Ammon's horn (tissue), 1 donor: ENCODE results near the gene DDX41.
"Not testable (repeated sequence)": the region's sequence is repeated elsewhere in the genome, so short reads cannot be mapped to it uniquely, and the experiment has no call there.

Source experiments
- DNase-seq: peaks from one replicate; pipeline ENCODE4 v3.0.0-alpha.2; 2016; ENCODE audit warnings: low spot score

DDX41 gene

GRCh38 chr5:177498013-177498787, 18.6 kb downstream of the DDX41 start:
- no peak for DNase-seq

DNA sequence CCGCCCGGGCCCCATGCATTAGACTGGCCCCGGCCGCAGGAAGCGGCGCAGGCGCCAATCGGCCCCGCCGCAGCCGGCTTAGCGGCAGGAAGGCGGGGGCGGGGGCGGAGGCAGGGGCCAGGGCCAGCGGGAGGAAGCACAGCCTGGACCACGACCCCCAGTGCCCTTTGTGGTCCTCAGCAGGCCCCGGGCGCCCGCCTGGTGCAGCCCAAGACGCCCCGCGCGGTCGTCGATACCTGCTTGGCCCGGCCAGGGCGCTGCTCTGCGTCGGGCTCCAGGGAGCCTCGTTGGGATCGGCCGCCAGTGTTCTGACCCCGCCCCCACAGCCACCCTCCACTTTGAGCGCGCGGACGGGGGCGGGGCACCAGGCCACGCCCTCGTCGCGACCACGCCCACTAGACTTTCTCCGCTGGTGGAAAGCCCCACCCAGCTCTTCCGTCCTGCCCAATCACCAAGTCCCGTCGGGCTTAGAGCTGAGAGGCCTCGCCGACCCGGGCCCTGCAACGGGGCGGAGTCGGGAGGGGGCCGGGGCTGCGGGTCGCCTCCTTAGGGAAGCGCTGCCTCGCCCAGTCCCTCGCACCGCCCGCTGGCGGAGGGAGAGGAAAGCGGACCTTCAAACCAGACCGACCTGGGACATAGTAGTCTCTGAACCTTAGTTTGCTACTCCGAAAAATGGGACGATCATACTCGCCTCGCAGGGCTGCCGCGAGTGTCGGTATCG, 19.3 kb downstream of the DDX41 start, which contains the start of gene PDLIM7:
Gene PDLIM7 (minus strand): TSS at position 313 of the 721 bp plus-strand sequence. CDS start 1,092 bp downstream, outside the sequence.
- peak; percentile 95 for DNase-seq

DNA sequence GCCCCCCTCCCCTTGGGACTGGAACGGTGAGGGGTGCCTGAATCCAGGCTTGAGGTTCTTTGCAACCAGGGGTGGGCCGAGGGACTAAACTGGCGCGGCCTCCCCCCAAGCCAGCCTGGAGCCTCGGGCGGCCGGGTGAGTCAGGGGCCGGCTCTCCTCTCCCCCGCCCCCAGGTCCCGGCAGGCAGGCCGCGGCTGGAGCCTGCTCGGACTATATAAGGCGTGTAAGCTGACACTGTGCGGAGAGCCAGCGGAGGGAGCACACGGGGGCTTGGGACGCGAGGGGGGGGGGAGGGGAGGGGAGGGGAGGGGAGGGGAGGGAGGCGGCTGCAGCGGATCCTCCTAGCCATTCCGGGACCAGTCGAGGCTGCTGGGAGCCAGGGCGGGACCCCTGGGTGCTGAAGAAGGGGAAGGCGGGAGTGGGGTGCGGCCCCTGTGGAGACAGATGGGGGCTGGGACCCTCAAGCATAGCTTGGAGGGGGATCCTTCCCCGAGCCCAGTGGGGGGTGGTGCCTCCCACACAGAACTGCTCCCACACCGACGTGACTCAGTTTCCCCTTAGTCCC, 20.0 kb downstream of the DDX41 start:
- no peak for DNase-seq

DNA sequence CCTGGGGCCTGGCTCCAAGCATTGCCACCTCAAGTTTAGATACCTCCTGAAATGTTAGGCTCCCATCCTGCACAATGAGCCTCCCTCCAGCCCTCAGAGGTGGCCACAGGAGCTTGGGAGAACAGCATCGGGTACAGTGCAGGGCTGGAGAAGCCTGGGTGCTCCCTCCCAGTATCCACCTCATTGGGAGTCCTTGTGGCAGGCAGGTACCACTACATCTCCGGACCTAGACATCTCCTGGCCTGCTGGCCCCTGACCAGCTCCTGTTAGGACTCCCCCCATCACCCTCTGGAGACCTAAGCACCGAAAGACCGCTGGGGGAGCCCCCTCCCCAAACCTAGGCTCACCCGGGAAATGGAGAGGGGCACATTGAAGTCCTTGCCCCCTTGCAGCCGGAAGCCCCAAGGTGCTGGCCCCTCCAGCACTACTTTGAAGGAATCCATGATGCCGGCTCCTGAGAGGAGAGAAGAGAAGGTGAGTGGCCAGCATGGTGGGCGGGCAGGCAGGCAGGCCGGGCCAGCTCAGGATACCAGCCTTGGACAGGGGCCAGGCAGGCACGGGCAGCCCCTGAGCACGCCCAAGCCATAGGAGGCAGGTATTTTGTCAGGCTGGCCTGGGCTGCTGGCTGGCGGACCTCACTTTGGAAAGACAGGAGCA, 20.6 kb downstream of the DDX41 start:
- DNase-seq: no peak

DNA sequence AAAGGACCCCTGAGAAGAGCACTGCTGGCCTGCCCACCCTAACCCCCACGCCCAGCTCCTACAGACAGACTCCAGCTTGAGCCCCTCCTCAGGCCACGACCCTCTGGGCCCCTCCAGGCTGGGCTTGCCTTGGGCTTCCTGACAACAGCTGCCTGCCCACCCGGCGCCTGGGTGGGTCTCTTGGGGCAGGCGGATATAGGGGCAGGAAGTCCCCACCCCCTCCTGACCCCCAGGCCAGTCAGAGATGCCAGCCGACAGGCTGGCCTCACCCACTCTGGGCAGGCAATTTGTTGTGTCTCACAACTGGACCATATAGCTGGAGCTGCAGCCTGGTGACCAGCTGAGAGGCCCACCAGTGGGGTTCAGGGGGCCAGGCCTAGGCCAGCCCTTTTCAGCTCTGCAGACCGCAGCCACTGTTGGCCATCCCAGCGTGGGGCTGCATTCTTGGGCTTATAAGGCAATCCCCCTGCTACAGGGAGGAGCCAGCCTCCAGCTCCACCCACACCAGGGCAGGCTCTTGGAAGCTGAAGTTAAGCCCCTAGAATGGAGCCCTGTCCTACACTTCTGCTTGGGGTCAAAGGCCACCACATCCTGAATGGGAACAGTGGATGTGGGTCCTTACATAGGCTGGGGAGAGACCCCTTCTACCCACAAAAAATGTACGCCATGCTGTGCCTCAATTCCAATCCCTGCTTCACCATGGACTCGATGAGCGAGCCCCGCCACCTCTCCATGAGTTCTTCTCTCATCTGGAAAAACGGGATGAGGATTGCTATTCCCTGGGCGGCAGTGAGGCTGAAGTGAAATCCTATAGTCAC, 21.3 kb downstream of the DDX41 start:
- no peak for DNase-seq

DNA sequence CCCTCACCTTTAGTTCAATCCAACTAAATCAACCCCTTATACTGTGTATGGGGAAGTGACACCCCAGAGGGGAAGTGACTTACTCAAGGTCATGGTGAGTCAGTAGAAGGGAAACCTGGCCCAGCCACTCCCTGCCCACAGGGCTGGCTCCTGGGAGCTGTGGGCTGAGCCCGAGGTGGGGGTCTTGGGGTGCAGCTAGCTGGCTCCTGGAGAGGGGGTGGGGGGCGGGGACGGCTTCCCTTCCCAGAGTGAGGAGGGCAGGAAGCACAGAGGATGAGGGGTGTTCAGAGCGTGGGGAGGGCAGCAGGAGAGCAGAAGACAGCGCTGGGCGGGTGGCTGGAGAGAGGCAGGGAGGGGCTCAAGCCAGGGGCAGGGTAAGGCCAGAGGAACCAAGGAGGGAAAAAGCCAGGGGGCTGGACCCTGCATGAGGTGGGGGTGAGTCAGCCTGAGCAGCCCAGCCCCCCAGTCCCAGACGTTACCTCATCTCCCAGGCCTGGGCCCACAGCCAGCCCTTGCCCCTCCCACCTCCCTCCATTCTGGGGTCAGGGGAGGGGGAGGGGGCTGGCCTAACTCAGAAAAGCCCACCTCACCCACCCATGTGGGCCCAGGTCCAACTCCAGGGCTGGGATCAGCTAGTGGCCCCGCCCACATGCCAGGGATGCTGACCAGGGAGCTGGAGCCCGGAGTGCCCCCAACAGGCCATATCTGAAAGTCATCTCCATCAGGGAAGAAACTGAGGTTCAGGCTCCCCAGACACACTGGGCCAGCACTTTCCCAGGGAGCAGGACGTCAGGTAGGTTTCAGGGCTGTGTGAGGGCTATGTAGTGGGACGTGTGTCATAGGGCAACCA, 22.2 kb downstream of the DDX41 start:
- DNase-seq: no peak

DNA sequence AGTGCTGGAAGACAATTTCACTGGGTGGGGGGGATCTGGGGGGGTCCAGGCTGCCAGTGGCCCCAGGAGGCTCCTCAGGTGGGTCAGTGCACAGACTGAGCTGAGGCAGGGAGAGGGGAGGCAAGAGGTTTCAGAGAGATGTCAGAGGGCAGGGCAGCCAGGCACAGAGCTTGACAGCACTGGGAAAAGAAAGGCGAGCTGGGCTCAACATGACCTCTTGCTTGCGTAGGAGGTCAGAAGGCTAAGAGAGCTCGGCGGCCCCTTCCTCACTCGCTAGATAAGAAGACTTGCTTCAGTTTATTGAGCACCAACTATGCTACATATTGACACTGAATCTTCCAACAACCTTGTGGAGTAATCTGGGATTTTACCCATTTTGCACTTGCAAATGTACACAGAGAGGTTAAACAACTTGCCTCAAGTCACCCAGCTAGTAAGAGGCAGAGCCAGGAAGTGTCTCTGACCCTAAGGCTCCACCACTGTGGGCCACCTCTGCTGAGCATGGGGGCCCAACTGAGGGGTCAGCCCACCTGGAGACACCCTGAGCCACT, 22.9 kb downstream of the DDX41 start:
- DNase-seq: no peak

- DNase-seq: no peak
Observed at GRCh38 chr5:177492841-177493240, 23.9 kb downstream of the DDX41 start.

DNA sequence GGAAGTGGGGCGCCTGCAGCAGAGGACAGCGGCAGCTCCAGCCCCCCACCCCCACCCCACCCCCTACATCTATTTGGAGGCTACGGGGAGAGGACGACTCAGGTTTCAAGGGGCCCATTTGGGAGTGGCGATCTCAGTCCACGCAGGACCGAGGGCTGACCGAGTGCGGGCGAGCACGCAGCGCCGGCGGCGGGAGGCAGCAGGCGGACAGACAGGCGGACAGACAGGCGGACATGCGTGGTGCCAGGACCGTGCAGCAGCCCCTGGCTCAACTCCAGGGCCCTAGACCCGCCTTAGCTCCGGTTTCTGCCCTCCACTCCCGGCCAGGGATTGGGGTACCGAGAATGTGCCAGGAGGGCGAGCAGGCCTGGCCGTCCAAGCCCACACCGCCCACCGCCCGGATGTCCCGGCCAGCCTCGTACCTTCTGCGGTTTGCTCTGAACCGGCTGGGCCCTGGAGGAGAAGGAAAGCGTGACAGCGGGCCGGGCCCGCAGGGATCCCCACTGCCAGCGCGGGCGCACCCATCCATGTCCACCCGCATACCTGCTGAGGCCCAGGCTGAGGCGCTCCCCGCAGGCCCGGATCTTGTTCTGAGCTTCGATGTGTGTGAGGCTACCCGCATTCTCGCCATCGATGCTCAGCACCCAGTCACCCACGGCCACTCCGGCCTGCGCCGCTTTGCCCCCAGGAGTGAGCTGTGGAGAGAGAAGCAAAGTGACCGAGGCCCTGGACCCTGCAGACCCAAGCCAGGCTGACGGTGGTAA, 24.6 kb downstream of the DDX41 start:
- no peak for DNase-seq

DNA sequence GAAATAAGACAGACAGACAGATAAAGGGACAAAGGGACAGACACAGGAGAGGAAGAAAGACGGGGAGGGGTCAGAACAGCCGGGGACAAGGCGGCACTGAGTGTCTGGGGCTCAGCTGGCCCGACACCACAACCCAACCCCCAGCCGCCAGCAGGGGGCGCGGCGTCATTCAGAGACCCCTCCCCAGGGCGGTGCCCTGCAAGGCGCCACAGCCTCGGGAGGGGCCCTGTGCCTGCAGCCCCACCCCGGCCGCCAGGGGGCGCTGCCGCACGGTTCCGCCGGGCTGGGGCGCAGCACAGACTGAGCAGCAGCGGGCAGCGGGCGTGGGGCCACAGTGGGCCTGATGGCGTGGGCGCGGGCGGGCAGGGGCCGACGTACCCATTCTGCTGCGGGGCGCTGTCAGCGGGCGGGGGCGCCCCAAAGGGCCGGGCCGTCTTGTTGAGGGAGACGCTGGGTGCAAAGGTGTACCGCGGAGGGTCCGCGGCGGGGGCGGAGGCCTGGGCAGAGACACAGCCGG, 25.3 kb downstream of the DDX41 start:
- no peak for DNase-seq

DNA sequence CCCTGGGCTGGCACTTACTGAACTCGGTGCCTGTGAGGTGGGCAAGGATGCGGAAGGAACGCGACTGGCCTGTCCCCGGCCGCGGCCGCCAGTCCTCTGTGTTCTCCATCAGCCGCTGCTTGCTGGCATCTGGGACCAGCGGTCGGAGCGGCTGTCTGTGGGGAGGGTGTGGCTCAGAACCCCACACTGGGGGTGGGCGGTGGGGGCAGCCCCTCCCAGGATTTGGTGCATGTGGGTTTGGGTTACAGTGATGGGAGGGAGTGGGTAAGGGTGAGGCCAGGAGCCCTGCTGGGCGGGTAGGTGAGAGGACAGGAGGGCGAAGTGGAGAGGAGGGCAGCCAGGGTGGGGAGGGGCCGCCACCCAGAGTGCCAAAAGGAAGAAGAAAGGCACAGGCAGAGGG, 25.8 kb downstream of the DDX41 start:
- no peak for DNase-seq

GRCh38 chr5:177490311-177490991, 26.3 kb downstream of the DDX41 start:
- peak; percentile 58 for DNase-seq

- DNase-seq: no peak
Observed at GRCh38 chr5:177489119-177489716, 27.5 kb downstream of the DDX41 start.

DNA sequence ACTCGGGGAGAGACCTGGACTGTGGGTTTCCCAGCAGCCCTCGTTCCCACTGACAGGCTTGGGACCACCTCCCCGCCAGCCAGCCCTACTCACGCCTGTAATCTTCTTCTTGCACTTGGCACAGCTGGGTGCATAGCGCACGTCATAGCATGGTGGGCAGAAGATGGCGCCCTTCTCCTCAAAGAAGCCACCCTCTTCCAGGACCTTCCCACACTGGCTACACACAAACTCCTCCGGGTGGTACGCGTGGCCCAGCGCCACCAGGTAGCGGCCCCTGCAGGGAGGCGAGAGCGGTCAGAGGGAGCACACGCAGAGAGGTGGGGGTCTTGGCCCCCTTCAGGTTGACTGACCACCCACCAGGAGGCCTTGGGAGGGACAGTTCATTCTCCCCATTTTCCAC, 28.8 kb downstream of the DDX41 start:
- DNase-seq: no peak

DNA sequence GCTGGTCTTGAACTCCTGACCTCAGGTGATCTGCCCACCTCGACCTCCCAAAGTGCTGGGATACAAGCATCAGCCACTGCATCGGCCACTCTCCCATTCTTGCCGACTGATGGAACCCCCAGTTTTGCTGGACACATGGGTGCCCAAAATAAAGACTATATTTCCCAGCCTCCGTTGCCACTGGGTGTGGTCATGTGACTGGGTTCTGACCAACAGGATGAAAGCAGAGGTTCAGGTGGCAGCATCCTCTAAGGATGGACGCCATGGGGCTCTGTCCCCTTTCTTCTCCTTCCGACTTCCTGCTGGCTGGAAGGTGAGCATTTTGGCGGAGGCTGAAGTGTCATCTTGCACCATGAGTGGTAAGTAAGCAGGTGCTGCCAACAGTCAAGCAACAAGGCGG, 29.6 kb downstream of the DDX41 start:
- no peak for DNase-seq

DNA sequence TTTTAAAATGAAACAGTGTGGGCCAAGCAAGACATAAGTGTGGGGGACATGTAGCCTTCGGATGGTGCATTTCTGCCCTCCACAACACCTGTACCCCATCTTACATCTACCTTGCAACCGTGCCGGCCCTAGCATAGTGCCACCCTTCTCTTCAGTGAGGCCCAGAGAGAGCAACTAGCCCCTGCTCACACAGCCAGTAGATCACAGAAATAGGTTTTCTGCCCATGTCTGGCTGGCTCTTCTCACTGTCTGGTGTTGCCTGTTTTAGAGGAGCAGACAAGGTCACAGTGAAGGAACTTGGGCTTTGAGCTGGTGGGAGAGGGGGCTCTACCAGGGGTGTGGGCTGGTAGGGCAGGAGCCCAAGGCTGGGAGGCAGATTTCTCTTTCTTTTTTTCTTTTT, 30.5 kb downstream of the DDX41 start:
- no peak for DNase-seq

GRCh38 chr5:177485753-177486152, 31.0 kb downstream of the DDX41 start:
- not testable (repeated sequence) for DNase-seq

DNA sequence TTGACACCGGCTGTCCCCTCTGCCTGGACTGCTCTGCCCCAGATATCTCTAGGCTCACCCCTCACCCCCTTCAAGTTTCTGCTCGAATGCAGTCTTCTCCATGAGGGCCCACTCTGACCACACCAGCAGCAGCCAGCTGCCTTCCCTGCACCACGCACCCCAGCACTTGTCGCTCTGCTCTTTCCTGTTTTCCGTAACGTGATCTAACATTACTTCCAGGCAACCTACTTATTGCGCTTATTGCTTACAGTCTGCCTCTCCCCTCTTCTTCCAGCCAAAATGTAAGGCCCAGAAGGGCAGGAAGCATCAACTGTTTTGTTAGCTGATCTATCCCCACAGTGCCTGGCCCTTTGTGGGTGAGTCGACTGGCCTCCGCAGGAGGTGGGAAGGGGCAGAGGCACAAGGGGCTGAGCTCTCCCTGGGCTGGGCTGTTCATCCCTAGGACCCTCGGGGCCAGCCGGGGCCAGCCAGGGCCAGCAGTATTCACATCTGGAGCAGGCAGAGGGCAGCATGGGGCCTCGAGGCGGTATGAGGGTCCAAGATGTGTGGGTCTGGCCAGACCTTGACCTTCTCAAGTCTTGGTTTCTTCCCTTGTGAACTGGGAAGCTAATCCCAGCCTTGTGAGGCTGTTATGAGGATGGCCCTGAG, 31.7 kb downstream of the DDX41 start:
- no peak for DNase-seq
